ENCODE measurements around the gene FERMT1. TPM values are rescaled to one million over a fixed set of nuclear protein-coding genes. Genes with fewer than 3 reads are reported as not detected.

The FERMT1 gene
- total RNA-seq, 1 donor from 2014 or later = 1.3 TPM

DNA sequence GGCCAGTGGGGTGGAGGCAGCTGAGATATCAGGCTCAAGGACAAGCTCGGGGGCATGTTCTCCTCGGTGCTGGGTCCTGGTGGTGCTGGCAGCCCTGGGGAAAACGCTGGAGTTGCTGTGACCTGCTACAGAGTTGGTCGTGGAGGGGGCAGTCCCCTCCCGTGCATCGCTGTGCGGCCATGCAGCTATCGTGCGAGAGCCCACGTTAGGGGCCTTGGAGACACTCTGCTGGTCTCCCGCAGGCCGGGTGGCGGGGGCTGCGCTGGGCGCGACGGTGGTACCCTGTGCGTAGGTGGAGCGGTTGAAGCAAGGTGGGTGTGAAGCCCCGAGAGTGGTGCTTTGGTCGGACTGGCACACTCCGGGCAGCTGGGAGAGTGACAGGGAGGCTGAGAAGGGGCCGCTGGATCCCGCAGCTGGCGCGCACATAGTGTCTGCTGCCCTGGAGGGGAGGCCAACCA is 81.0 kb downstream of the FERMT1 start:
- Histone ChIP-seq H3K9me3 (ENCODE audit: low read depth) (no peaks in the 10 kb centered on the region), H3K9ac (no peak overlapping the region), H3K79me2 (ENCODE audit: low read depth) (no peaks in the 10 kb centered on the region), H3K36me3 (peaks cover 8% of the 10 kb centered on the region), H3K4me3 (no peak overlapping the region), H3K27ac (no peak overlapping the region), H3F3A (ENCODE audit: low read depth) (no peaks in the 10 kb centered on the region), H3K27me3 (no peaks in the 10 kb centered on the region), H3K4me2 (no peak overlapping the region), H3K4me1 (no peaks in the 10 kb centered on the region), H2AFZ (replicated peaks) (no peak overlapping the region), H4K20me1 (ENCODE audit: low read depth) (peaks cover 15% of the 10 kb centered on the region)
- peaks cover 14% of the 10 kb centered on the region for H3K36me3 Mint-ChIP-seq
- TF ChIP-seq, protein P1, sequence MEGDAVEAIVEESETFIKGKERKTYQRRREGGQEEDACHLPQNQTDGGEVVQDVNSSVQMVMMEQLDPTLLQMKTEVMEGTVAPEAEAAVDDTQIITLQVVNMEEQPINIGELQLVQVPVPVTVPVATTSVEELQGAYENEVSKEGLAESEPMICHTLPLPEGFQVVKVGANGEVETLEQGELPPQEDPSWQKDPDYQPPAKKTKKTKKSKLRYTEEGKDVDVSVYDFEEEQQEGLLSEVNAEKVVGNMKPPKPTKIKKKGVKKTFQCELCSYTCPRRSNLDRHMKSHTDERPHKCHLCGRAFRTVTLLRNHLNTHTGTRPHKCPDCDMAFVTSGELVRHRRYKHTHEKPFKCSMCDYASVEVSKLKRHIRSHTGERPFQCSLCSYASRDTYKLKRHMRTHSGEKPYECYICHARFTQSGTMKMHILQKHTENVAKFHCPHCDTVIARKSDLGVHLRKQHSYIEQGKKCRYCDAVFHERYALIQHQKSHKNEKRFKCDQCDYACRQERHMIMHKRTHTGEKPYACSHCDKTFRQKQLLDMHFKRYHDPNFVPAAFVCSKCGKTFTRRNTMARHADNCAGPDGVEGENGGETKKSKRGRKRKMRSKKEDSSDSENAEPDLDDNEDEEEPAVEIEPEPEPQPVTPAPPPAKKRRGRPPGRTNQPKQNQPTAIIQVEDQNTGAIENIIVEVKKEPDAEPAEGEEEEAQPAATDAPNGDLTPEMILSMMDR (IDR thresholded peaks at IDR 0.05) = no peak
- TF ChIP-seq EZH2phosphoT487 (IDR thresholded peaks at IDR 0.05) (no peak), EZH2 (IDR thresholded peaks at IDR 0.05) (no peak)
- H3K4me3 Mint-ChIP-seq = no peak overlapping the region
- H3K27me3 Mint-ChIP-seq (ENCODE audit: insufficient read depth, low read depth) = peaks cover 5% of the 10 kb centered on the region
- no peak for DNase-seq (ENCODE audit: low spot score)
- no peaks in the 10 kb centered on the region for H3K9me3 Mint-ChIP-seq
- peaks cover 12% of the 10 kb centered on the region for H3K4me1 Mint-ChIP-seq
- no peak overlapping the region for H3K27ac Mint-ChIP-seq

- Histone ChIP-seq H3K79me2 (ENCODE audit: low read depth) (no peaks in the 10 kb centered on the region), H3K4me2 (no peak overlapping the region), H3K27ac (no peak overlapping the region), H3K4me1 (no peaks in the 10 kb centered on the region), H3K36me3 (peaks cover 9% of the 10 kb centered on the region), H2AFZ (replicated peaks) (no peak overlapping the region), H3K4me3 (no peak overlapping the region), H3K9me3 (ENCODE audit: low read depth) (no peaks in the 10 kb centered on the region), H4K20me1 (ENCODE audit: low read depth) (peaks cover 19% of the 10 kb centered on the region), H3F3A (ENCODE audit: low read depth) (no peaks in the 10 kb centered on the region), H3K9ac (no peak overlapping the region), H3K27me3 (no peaks in the 10 kb centered on the region)
- DNase-seq (ENCODE audit: low spot score) = no peak
- Mint-ChIP-seq H3K27ac (no peak overlapping the region), H3K4me1 (peaks cover 12% of the 10 kb centered on the region), H3K27me3 (ENCODE audit: insufficient read depth, low read depth) (peaks cover 5% of the 10 kb centered on the region), H3K9me3 (no peaks in the 10 kb centered on the region), H3K4me3 (no peak overlapping the region), H3K36me3 (peaks cover 14% of the 10 kb centered on the region)
- no peak for TF ChIP-seq EZH2 (IDR thresholded peaks at IDR 0.05)
- no peak for TF ChIP-seq EZH2phosphoT487 (IDR thresholded peaks at IDR 0.05)
Measured at GRCh38 chr20:6040958-6041807, 81.6 kb downstream of the FERMT1 start.

GRCh38 chr20:6040540-6040939 is 82.3 kb downstream of the FERMT1 start:
- TF ChIP-seq, protein P1 (IDR thresholded peaks at IDR 0.05) = no peak
- TF ChIP-seq EZH2phosphoT487 (IDR thresholded peaks at IDR 0.05) (no peak), EZH2 (IDR thresholded peaks at IDR 0.05) (no peak)
- Histone ChIP-seq H3K4me2 (no peak overlapping the region), H3K79me2 (ENCODE audit: low read depth) (no peaks in the 10 kb centered on the region), H3K36me3 (peaks cover 9% of the 10 kb centered on the region), H3K9ac (no peak overlapping the region), H3K9me3 (ENCODE audit: low read depth) (no peaks in the 10 kb centered on the region), H3K27me3 (no peaks in the 10 kb centered on the region), H3K4me1 (no peaks in the 10 kb centered on the region), H3K4me3 (no peak overlapping the region), H2AFZ (replicated peaks) (no peak overlapping the region), H4K20me1 (ENCODE audit: low read depth) (peaks cover 22% of the 10 kb centered on the region), H3F3A (ENCODE audit: low read depth) (no peaks in the 10 kb centered on the region), H3K27ac (no peak overlapping the region)
- Mint-ChIP-seq H3K9me3 (no peaks in the 10 kb centered on the region), H3K36me3 (peaks cover 14% of the 10 kb centered on the region), H3K4me3 (no peak overlapping the region), H3K27me3 (ENCODE audit: insufficient read depth, low read depth) (peaks cover 5% of the 10 kb centered on the region), H3K27ac (no peak overlapping the region), H3K4me1 (peaks cover 12% of the 10 kb centered on the region)
- no peak for DNase-seq (ENCODE audit: low spot score)

- H3K27me3 ChIP-seq = no peaks in the 10 kb centered on the region
- no peaks in the 10 kb centered on the region for H3K9me3 ChIP-seq (ENCODE audit: low read depth)
- H3K9me3 Mint-ChIP-seq = no peaks in the 10 kb centered on the region
- no peak overlapping the region for H2AFZ ChIP-seq (replicated peaks)
- H3K4me1 Mint-ChIP-seq = peaks cover 12% of the 10 kb centered on the region
- H3K9ac ChIP-seq = no peak overlapping the region
- no peak overlapping the region for H3K27ac ChIP-seq
- H3F3A ChIP-seq (ENCODE audit: low read depth) = no peaks in the 10 kb centered on the region
- no peak for DNase-seq (ENCODE audit: low spot score)
- no peak overlapping the region for H3K4me2 ChIP-seq
- H3K79me2 ChIP-seq (ENCODE audit: low read depth) = no peaks in the 10 kb centered on the region
- H3K4me3 Mint-ChIP-seq = no peak overlapping the region
- no peak for TF ChIP-seq EZH2 (IDR thresholded peaks at IDR 0.05)
- no peak for TF ChIP-seq EZH2phosphoT487 (IDR thresholded peaks at IDR 0.05)
- TF ChIP-seq, protein P1 (IDR thresholded peaks at IDR 0.05) = no peak
- H3K36me3 ChIP-seq = peaks cover 9% of the 10 kb centered on the region
- peaks cover 5% of the 10 kb centered on the region for H3K27me3 Mint-ChIP-seq (ENCODE audit: insufficient read depth, low read depth)
- peaks cover 17% of the 10 kb centered on the region for H3K36me3 Mint-ChIP-seq
- no peak overlapping the region for H3K27ac Mint-ChIP-seq
- no peaks in the 10 kb centered on the region for H3K4me1 ChIP-seq
- peaks cover 22% of the 10 kb centered on the region for H4K20me1 ChIP-seq (ENCODE audit: low read depth)
- H3K4me3 ChIP-seq = no peak overlapping the region
Measured at GRCh38 chr20:6039766-6040165, 83.1 kb downstream of the FERMT1 start.

All from neural progenitor cell (in vitro differentiated cells).